Measurements from ENCODE around the gene GCNT2. TPM values are rescaled to one million over a fixed set of nuclear protein-coding genes. Genes with fewer than 3 reads are reported as not detected.
"Not testable (repeated sequence)": the region's sequence is repeated elsewhere in the genome, so short reads cannot be mapped to it uniquely, and the experiment has no call there.

Gene GCNT2
- total RNA-seq, 2 experiments from 2014 or later: 4.1 to 4.3 TPM

- Mint-ChIP-seq H3K36me3 (peaks cover 9% of the 10 kb centered on the region), H3K27ac (peak overlapping the region; percentile 88), H3K4me1 (peaks cover 58% of the 10 kb centered on the region), H3K4me3 (peak overlapping the region; percentile 82), H3K9me3 (no peaks in the 10 kb centered on the region), H3K27me3 (no peaks in the 10 kb centered on the region)
- DNase-seq: no peak
Measured at GRCh38 chr6:10529231-10529801, 8.2 kb downstream of the GCNT2 start.

- Mint-ChIP-seq H3K4me3 (peak overlapping the region; percentile 82), H3K4me1 (peaks cover 55% of the 10 kb centered on the region), H3K27ac (peak overlapping the region; percentile 88)
- H3K36me3 Mint-ChIP-seq, DNase-seq, H3K9me3 Mint-ChIP-seq, H3K27me3 Mint-ChIP-seq: not testable (repeated sequence)
Measured at GRCh38 chr6:10529828-10530374, 8.8 kb downstream of the GCNT2 start.

GRCh38 chr6:10531503-10531902 lies 10.4 kb downstream of the GCNT2 start:
- Mint-ChIP-seq H3K4me1 (peaks cover 54% of the 10 kb centered on the region), H3K4me3 (peak overlapping the region; percentile 60)

GRCh38 chr6:10531942-10532341 lies 10.8 kb downstream of the GCNT2 start:
- Mint-ChIP-seq H3K9me3 (no peaks in the 10 kb centered on the region), H3K36me3 (peaks cover 20% of the 10 kb centered on the region), H3K27me3 (no peaks in the 10 kb centered on the region), H3K4me3 (peak overlapping the region; percentile 60), H3K4me1 (peaks cover 52% of the 10 kb centered on the region), H3K27ac (peak overlapping the region; percentile 35)
- no peak for DNase-seq

More at GRCh38 chr6:10531503-10531902, 10.4 kb downstream of the GCNT2 start:
- Mint-ChIP-seq H3K36me3 (peaks cover 20% of the 10 kb centered on the region), H3K27ac (peak overlapping the region; percentile 35), H3K9me3 (no peaks in the 10 kb centered on the region), H3K27me3 (no peaks in the 10 kb centered on the region)
- DNase-seq: no peak

- no peaks in the 10 kb centered on the region for H3K9me3 Mint-ChIP-seq
- no peak overlapping the region for H3K4me3 Mint-ChIP-seq
- H3K27ac Mint-ChIP-seq: no peak overlapping the region
- H3K36me3 Mint-ChIP-seq: peaks cover 24% of the 10 kb centered on the region
- H3K27me3 Mint-ChIP-seq: no peaks in the 10 kb centered on the region
- no peak for DNase-seq
- peaks cover 52% of the 10 kb centered on the region for H3K4me1 Mint-ChIP-seq
Measured at GRCh38 chr6:10532392-10532791, 11.2 kb downstream of the GCNT2 start.

GRCh38 chr6:10534419-10534762 lies 13.2 kb downstream of the GCNT2 start:
- no peak for DNase-seq
- no peaks in the 10 kb centered on the region for H3K27me3 Mint-ChIP-seq
- no peak overlapping the region for H3K4me3 Mint-ChIP-seq
- H3K4me1 Mint-ChIP-seq: peaks cover 42% of the 10 kb centered on the region
- H3K27ac Mint-ChIP-seq: no peak overlapping the region
- peaks cover 25% of the 10 kb centered on the region for H3K36me3 Mint-ChIP-seq
- H3K9me3 Mint-ChIP-seq: no peaks in the 10 kb centered on the region

- Mint-ChIP-seq H3K27ac (no peak overlapping the region), H3K4me3 (no peak overlapping the region), H3K36me3 (peaks cover 25% of the 10 kb centered on the region), H3K27me3 (no peaks in the 10 kb centered on the region), H3K4me1 (peaks cover 36% of the 10 kb centered on the region), H3K9me3 (no peaks in the 10 kb centered on the region)
- DNase-seq: no peak
Measured at GRCh38 chr6:10535193-10535592, 14.0 kb downstream of the GCNT2 start.

GRCh38 chr6:10537726-10538125 lies 16.6 kb downstream of the GCNT2 start:
- Mint-ChIP-seq H3K4me3 (no peak overlapping the region), H3K4me1 (peaks cover 16% of the 10 kb centered on the region), H3K27me3 (no peaks in the 10 kb centered on the region), H3K9me3 (peaks cover 6% of the 10 kb centered on the region), H3K27ac (no peak overlapping the region), H3K36me3 (peaks cover 30% of the 10 kb centered on the region)
- DNase-seq: no peak

GRCh38 chr6:10540073-10540746 lies 19.1 kb downstream of the GCNT2 start:
- Mint-ChIP-seq H3K36me3 (peaks cover 25% of the 10 kb centered on the region), H3K9me3 (peaks cover 6% of the 10 kb centered on the region), H3K27me3 (no peaks in the 10 kb centered on the region), H3K4me3 (no peak overlapping the region), H3K4me1 (peaks cover 4% of the 10 kb centered on the region), H3K27ac (no peak overlapping the region)
- DNase-seq: no peak

GRCh38 chr6:10541591-10541990 lies 20.4 kb downstream of the GCNT2 start:
- Mint-ChIP-seq H3K9me3 (peaks cover 6% of the 10 kb centered on the region), H3K4me1 (peaks cover 5% of the 10 kb centered on the region), H3K27me3 (no peaks in the 10 kb centered on the region), H3K36me3 (peaks cover 17% of the 10 kb centered on the region), H3K27ac (no peak overlapping the region), H3K4me3 (no peak overlapping the region)
- DNase-seq: no peak

- peaks cover 6% of the 10 kb centered on the region for H3K9me3 Mint-ChIP-seq
- no peaks in the 10 kb centered on the region for H3K27me3 Mint-ChIP-seq
- peaks cover 15% of the 10 kb centered on the region for H3K36me3 Mint-ChIP-seq
- H3K4me3 Mint-ChIP-seq: no peak overlapping the region
- no peak overlapping the region for H3K27ac Mint-ChIP-seq
- peaks cover 5% of the 10 kb centered on the region for H3K4me1 Mint-ChIP-seq
- DNase-seq: no peak
Measured at GRCh38 chr6:10542213-10542612, 21.1 kb downstream of the GCNT2 start.

- Mint-ChIP-seq H3K36me3 (peaks cover 12% of the 10 kb centered on the region), H3K9me3 (peaks cover 6% of the 10 kb centered on the region), H3K27ac (no peak overlapping the region), H3K4me1 (peaks cover 4% of the 10 kb centered on the region), H3K4me3 (no peak overlapping the region), H3K27me3 (no peaks in the 10 kb centered on the region)
- no peak for DNase-seq
Measured at GRCh38 chr6:10543488-10543887, 22.3 kb downstream of the GCNT2 start.

GRCh38 chr6:10545482-10545881 lies 24.3 kb downstream of the GCNT2 start:
- no peak overlapping the region for H3K27ac Mint-ChIP-seq
- peaks cover 14% of the 10 kb centered on the region for H3K36me3 Mint-ChIP-seq

GRCh38 chr6:10547809-10548208 lies 26.7 kb downstream of the GCNT2 start:
- no peaks in the 10 kb centered on the region for H3K27me3 Mint-ChIP-seq
- H3K4me1 Mint-ChIP-seq: peaks cover 4% of the 10 kb centered on the region
- no peaks in the 10 kb centered on the region for H3K9me3 Mint-ChIP-seq
- no peak overlapping the region for H3K4me3 Mint-ChIP-seq
- H3K36me3 Mint-ChIP-seq: peaks cover 5% of the 10 kb centered on the region
- DNase-seq: no peak
- H3K27ac Mint-ChIP-seq: no peak overlapping the region

More at GRCh38 chr6:10545482-10545881, 24.3 kb downstream of the GCNT2 start:
- no peak for DNase-seq
- Mint-ChIP-seq H3K4me3 (no peak overlapping the region), H3K27me3 (no peaks in the 10 kb centered on the region), H3K9me3 (peaks cover 6% of the 10 kb centered on the region), H3K4me1 (peaks cover 4% of the 10 kb centered on the region)

GRCh38 chr6:10550764-10551163 lies 29.6 kb downstream of the GCNT2 start:
- H3K36me3 Mint-ChIP-seq: peaks cover 7% of the 10 kb centered on the region
- peaks cover 2% of the 10 kb centered on the region for H3K4me1 Mint-ChIP-seq
- H3K9me3 Mint-ChIP-seq: no peaks in the 10 kb centered on the region
- no peak overlapping the region for H3K4me3 Mint-ChIP-seq
- no peak for DNase-seq
- no peak overlapping the region for H3K27ac Mint-ChIP-seq
- H3K27me3 Mint-ChIP-seq: no peaks in the 10 kb centered on the region

Measured in activated naive CD8-positive, alpha-beta T cell treated with anti-CD3 and anti-CD28 coated beads for 36 hours (primary cell).